ENCODE measurements around the gene TFR2.

Gene TFR2

DNA sequence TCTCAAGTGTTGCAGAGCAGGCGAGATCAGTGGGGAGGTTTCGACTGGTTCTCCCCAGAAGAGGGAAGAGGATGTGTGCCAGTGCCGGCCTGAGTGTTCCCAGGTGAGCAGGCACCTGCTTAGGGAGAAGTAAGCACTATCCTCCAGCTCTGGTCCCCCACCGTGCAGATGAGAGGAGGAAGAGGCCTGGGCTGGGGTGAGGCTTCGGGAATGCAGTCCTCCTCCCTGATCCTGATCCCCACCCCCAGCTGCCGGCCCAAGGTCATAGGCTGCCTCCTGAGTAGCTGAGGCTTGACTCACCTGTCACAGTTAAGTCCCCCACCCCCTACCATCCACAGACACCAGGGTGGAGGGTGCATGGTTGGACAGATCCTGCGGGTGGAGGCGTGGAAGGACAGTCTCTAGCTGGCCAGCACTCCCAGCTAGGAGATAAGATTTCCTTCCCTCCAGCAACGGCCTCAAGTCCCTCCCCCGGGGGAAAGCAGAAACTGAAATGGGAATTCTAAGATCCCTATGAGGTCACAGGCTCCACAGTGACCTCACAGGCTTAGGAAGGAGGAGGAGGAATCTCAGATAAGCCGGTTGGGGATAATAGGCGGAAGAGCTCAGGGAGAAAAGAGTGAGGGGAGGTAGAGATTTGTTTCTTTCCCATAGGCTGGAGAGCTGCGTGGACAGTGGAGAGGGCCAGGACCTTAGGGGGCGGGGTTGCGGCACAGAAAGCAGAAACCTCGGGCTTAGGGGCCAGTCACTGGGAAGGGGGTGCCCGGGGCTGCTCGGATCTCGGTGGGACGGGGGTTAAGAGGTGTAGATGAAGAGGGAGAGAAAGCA is 56.5 kb downstream of the TFR2 start:
- DNase-seq, result peak; percentile 52 to 55

DNA sequence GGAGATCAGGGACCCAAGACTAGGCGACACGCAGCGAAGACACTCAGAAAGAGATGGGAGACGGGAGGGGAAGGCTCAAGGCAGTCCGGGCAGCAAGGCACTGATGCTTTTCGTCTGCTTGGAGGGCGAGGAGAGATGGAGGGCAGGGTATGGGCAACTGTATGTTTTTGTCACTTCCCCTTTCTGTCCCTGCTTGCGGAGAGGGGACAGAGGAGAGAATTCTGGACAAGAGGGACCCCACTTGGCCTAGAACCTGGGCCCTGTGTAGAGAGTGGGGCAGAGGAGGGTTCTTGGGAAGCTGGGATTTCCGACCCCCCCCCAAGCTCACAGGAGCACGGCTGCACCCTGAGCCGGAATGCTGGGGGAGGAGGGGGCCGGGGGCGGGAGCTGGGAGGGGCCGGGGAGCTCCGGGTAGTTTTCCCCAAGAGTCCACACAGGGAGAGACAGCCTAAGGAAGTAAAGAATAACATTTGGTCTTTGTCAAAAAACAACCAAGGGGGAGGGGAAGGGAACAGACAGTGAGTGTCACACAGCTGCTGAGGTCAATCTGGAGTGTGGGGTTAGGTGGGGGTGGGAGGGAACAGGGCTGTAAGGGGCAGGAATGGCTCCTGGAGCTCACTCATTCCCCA is 57.2 kb downstream of the TFR2 start:
- peak in 1 of 2 experiments; percentile 52 for DNase-seq

DNA sequence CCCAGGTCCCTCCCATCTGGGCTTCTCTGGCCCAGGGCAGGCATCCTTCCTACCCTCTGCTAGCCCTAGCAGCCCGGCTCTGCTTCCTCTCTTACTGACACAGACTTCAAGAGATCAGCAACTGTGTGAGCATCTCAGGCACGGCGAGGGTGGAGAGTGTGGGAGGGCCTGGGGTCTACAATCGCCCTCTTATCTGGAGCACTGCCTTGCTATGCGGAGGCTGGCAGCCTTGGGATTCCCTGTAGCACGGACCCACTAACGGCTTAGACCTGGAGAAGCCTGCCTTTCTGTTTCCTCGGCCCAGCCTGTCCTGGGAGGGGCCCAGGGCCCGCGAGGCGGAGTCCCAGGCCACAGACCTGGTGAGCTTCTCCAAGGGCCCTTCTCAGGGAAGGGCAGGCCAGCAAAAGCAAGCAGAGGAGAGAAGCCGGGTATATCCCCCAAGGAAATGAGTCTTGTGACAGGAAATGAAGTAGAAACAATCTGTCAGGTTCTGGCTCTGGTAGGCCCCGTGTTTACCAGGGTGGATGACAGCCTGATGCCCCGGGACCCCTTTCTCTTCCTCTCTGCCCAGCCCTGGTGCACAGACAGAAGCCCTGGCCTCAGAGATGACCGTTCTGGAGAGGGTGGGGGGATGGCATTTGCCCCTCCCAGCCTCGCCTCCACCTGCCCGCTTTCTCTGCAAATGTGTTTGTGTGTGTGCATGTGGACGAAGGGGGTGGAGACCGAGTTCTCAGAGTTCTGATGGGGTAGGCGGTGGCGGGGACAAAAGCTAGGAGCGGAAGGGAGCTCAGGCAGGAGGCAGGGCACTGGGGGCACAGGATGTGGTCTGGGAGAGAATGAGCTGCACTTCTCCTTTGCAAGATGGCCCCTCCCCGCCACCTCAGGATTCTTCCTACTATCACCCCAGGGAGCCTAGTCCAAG is 58.0 kb downstream of the TFR2 start:
- no peak for DNase-seq

DNA sequence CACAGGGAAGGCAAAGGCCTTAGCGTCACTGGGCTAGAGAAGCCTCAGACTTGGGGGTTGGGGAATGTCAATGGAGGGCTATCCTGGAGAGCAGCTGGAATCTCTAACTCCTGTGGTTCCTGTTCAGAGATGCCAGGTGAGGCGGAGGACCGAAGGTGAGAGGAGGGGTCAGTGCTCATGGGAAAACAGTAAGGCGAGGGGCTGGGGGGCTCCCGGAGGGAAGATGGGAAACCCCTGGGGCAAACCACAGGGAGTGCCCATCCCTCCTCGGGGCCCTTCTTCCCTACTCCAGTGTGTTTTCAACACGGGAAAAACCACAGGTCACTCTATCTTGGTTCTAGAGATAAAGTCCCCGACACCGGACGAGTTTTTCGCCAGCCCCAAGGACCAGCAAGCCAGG is 58.7 kb downstream of the TFR2 start:
- no peak for DNase-seq

DNA sequence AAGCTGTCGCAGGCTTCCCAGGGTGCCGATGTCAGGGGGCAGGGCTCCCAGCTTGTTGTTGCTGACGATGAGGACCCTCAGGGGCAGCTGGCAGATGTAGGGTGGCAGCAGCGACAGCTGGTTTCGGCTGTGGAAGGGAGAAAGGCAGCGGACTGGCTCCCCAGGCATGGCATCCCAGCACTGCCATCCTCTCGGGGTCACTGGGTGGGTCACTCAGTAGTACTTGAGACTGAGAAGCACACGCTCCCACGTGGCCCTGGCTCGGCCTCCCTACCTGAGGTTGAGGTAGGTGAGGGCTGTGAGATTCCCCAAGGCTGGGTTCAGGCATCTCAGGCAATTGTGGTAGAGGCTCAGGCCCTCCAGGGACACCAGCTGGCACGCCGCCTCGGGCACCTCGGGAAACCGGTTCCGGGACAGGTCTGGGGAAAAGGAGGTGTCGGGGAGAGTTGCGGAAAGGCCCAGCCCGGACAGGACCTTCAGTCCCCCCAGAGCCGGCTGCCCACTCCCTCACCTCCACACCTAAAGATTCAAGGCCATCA is 59.2 kb downstream of the TFR2 start:
- no peak for DNase-seq

DNA sequence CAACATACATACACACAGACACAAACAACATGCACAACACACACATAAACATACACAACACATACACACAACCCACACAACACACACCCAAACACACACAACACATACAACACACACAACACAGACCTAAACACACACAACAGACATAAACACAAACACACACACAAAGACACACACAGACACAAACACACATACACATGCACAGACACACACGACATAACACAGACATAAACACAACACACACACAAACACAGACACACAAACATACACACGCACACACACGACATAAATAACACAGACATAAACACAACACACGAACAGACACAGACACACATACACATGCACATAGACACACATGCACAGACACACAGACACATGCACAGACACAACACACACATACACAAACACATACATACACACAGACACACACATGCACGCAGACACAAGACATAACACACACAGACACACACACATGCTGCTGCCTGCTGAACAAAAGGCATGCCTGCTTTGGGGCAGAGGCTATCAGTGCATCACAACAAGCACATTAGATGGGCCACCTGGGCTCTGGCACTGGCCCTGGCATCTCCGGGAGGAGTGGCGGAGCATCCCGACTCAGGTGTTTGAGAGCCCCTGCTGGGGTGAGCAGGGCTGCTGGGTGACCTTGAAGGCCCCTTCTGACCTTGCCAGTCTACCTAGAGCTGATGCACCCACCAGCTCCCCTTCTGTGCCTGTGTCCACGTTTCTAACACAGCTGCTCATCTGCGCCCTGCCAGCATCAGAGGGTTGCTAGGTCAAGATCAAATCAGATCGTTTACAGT is 60.7 kb downstream of the TFR2 start:
- DNase-seq, result no peak

DNA sequence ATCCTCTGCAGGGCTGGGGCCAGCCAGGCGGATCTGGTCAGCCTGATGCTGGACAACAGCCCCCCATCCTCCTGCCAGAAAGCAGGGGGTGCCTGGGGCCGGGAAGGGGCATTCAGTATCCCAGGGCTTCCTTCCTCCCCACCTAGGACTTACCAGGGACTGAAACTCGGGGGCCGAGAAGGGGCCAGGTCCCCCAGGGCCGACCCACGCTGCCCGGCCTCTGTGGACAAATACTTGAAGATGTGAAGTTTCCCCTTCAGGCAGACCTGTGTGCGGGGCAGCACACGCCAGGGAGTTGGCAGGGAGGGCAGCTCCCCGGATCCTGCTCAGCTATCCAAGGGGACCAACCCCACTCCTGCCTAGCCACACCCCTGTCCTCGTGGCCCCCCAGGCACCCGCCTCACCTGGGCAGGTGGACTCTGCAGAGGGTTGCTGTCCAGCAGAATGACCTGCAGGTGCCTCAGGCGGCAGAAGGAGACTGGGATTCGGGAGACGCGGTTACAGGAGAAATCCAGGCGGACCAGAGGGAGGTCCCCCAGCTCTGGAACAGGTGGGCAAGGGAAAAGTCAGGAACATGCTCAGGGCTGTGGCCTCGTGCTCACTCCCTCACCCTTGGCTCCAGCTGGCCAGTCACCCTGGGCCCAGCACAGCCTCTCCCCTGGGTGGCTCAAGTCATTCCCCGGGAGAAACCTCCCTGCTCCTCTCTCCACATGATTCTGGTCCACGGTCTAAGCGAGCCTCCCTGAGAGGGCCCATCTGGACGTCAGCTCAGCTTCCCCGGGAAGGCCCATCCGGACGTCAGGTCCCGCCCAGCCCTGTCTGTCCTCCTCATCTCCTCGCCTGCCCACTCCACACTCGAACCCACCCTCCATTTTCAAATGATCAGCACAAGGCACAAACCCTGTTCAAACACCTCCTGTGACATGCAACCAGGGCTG is 62.8 kb downstream of the TFR2 start:
- no peak for DNase-seq

DNA sequence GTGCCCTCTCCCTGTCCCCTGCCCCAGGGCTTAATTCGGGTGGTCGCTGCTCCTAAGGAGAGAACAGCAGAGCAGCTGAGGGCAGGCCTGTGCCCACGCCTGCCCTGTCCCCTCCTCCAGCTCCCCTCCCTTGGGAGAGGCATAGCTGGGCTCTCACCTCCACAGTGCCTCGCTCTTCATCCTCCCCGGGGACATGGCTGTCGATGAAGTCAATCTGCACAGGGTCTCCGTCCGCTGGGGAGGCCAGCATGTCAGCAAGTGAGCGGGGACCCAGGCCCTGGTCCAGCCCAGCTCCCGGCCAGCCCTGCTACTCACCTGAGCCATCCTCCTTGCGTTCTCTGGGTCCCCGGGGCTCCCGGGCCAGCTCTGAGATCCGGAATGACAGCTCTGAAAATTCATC is 63.8 kb downstream of the TFR2 start:
- DNase-seq, result no peak

DNA sequence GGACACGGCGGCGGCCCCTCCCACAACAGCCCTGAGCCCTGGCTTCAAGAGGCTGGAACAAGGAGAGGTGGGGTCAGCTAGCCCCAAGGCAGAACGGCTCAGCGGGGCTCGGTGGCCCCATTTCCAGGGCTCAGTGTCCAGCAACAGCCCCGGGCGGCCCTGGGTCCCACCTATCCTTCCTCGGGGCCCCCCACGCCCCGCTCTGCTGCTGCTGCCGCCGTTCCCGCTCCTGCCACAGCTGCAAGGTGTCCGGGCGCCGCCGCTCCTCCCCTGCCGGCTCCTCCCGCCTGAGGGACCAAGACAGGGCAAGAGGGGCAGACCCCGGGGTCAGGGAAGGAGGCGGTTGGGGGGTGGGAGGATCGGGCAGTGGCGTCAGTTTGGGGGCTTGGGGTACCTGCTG is 64.2 kb downstream of the TFR2 start:
- DNase-seq, result no peak

DNA sequence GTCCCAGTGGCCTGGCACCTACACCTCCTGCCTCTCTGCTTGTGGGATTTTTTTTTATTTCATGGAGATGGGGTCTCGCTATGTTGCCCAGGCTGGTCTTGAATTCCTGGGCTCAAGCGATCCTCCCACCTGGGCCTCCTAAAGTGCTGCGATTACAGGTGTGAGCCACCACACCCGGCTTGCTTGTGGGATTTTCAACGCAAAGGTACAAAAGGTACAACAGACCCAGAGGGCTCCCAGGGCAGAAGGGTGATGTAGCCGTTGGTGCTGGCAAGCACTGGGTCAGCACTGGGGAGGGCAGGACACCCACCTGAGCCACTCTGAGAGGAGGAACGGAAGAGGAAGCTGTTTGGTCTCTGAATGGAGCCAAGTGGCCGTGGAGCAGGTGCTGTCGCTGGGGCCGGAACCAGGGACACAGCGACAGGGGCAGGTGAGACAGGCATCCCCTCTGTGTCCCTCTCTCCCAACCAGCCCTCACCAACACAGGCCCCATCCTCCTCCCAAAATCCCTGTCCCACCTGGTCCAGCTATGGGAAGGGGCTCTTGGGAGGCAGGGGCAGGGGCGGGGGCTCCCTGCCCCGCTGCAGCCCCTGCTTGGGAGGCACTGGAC is 64.9 kb downstream of the TFR2 start:
- DNase-seq, result no peak

DNA sequence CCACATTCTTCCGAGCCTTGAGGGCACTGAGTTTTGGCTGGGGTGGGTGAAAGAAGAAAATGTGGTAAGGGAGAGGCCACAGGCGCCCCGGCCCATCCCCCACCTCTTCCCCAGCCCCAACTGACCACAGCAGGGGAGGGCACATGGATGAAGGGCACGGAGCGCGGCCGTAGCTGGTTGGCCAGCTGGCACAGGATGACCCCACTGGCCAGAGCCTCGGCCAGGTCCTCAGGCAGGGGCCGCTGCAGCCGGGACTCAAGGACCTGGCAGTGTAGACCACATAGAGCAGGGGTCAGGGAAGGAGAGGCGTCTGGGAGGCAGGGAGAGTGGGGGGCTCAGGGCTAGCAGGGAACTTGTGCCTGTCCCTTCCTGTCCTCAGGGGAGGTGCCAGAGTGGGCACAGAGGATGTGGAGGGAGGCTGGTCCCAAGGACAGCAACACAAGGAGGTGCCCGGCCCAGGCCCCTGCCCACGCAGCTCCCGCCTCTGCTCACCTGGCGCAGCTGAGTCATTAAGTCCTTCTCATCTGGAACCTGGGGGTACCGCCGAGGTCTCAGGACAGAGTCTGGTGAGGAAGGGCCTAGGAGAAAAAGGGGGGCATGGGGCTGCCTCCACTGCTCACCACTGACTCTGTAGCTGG is 65.5 kb downstream of the TFR2 start:
- no peak for DNase-seq

DNA sequence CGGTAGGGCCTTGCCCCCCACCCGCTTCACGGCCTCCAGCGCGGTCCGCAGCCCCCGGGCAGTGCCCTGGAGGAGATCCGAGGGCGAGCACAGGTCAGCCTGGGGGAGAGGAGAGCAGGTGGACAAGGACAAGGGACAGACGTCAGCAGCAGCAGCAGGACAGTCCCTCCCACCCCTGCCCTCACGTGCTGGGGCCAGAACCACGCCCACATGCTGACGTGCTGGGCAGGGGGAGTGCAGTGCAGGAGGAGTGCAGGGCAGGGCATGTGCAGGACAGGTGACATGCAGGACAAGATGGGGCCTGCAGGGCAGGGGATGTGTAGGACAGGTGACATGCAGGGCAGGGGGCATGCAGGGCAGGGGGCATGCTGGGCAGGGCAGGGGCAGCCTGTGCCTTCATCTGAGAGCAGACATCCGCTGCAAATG is 66.1 kb downstream of the TFR2 start:
- DNase-seq, result no peak

DNA sequence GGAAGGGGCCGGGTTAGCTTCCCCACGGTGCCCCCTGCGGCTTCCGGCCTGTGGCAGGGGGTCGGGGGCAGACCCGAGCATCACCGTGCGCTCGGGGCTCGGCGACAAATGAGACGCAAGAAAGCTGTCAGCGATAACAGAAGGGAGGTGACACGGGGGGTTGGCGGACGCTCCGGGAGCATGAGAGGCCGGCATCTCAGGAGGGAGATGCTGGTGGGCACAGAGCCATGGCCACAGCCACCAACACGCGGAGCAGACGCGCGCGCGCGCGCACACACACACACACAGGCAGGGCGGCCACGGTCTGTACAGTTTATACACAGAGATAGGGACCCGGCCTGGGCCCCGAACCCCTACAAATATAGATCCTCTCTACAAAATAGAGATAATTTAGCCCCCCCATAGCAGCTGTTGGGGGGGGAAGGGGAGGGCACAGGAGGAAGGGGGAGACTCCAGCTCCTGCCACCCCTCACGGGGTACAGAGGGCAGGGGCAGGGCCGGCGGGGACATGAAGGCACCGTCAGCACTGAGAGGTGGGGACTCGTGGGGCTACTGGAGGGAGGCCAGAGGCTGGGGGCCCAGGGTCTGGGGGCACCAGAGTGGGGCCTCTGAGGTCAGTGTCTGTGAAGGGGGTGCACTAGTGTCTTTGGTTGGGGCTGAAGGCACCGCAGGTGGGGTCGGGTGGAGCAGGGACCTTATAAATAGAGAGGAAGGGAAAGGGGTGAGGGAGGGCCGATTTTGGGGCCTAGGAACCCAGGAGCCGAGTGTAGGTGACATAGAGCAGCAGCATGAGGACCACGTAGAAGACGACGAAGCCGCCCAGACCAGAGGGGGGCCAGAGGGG is 66.8 kb downstream of the TFR2 start:
- DNase-seq, result no peak

DNA sequence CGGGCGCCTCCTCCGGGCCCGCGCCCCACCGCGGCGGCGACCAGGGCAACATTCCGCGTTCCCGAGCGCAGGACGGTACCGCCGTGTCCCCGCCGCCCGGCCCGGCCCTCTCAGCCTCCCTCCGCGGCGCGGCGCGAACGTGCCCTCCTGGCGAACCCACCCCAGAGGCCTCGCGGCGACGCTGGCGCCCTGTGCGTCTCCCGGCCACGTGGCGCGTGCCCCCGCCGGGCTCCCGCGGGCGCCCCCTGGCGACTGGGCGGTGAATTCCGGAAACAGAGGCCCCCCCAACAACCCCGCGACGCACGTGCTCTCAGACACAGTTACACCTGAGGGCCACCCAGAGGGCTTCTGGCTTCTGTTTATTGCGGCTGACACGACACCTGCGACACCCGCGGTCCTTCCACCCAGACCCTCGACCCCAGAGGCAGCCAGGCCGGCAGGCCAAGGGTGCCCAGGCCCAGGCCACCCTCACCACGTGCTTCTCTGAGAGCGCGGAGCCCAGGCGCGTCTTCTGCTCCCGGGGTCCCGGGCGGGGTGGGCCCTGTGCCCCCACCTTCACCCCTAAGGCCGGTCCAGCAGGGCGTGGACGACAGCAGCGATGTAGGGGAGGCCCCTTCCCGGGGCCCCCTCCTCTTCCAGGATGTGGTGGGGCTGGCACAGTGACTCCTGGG is 67.5 kb downstream of the TFR2 start, which contains the start of gene SAP25:
Gene SAP25, minus strand, starts transcription at position 210 of the 671 bp plus-strand sequence. Its CDS starts 158 bp downstream, at position 52.
- no peak for DNase-seq

DNA sequence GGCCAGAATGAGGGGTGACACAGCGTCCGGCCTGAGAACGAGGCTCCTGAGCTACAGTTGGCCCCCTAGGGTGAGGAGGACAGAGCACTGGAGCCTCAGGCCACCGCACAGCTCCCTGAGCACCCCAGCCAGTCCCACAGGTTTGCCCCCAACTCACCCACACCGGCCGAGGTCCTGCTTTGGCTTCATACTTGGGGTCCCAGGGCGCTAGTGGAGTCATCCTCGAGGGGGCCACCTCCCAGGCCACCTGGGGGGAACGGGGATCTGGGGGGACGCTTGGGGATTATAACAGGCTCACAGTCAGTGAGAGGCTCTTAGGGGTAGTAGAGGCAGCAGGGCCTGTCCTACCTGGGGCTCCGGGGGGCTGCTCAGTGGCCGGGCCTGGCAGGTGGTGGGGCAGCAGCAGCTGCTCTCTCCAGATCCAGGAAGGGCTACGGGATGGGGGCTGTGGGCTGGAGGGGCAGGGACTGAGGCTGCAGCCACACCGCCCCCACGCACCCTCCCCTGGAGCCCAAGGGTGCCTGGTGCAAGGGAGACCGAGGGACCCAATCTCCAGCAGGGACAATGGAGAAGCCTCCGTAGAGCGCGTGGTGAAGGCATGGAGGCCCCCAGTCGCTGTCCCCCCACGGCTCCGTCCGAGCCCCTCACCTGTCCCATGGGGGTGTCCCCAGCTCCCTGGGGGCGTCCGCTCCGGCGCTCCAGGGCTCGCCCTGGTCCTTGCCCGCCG is 68.2 kb downstream of the TFR2 start:
- DNase-seq, result no peak

DNA sequence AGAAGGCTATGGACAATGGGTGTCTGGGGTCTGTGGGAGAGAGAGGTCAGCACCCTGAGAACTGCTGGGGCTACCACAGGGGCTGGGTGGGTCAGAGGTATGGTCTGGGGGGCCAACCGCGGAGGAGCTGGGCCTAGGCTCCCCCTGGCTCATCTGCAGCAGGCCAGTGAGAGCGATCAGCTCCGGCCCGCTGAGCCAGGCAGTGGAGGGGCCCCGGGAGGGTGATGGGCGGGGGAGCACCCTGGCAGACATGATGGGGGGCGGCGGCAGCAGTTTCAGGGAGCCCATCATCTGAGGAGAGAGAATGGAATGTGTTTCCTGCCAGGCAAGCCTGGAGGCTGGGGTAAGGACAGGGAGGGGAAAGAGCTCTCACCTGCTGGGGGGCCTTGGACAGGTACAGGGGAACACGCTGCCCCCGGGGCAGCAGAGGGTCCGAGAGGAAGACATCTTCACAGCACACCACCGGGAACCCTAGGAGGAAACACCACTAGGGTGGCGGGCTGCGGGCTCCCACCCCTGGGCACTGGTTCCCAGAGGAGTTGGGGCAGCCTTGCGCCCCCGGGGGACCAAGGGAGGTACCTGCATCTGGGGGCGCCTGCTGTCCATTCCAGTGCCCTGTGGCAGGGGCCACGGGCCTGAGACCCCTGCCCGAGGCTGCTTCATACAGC is 68.9 kb downstream of the TFR2 start:
- no peak for DNase-seq

DNA sequence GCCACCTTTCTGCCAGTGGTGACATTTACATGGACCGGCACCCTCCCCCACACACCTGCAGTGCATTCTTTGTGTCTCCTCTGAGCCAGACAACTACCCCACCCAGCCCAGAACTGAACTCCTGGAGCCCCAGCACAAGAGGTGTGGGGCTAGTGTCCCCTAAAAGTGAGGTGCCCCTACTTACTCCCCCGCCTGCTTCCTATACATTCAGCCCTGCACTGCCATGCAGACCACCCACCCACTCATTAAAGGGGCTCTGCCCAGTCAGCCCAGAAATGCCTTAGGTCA is 69.6 kb downstream of the TFR2 start:
- no peak for DNase-seq
